Uterus (tissue), 2 donors: ENCODE data around the gene CD86.

Experiments
- POLR2A ChIP-seq, 2 donors: fragments of 450-650 bp; IDR thresholded peaks; one replicate each; pipeline ENCODE4 v1.6.1; 2016; ENCODE audit warnings: antibody characterized with exemption in 2 of 2, mild to moderate bottlenecking in 1 of 2, moderate library complexity in 1 of 2
- TF ChIP-seq, protein P1 (sequence below), 4 experiments: fragments of 200-600 bp in 2 of 4; fragments of 450-650 bp in 2 of 4; sonication (generic) in 2 of 4; IDR thresholded peaks; one replicate each; pipeline ENCODE4 v1.5.1; 2016 to 2019; ENCODE audit warnings: antibody characterized with exemption in 4 of 4, mild to moderate bottlenecking in 2 of 4, moderate library complexity in 1 of 4

DNA sequence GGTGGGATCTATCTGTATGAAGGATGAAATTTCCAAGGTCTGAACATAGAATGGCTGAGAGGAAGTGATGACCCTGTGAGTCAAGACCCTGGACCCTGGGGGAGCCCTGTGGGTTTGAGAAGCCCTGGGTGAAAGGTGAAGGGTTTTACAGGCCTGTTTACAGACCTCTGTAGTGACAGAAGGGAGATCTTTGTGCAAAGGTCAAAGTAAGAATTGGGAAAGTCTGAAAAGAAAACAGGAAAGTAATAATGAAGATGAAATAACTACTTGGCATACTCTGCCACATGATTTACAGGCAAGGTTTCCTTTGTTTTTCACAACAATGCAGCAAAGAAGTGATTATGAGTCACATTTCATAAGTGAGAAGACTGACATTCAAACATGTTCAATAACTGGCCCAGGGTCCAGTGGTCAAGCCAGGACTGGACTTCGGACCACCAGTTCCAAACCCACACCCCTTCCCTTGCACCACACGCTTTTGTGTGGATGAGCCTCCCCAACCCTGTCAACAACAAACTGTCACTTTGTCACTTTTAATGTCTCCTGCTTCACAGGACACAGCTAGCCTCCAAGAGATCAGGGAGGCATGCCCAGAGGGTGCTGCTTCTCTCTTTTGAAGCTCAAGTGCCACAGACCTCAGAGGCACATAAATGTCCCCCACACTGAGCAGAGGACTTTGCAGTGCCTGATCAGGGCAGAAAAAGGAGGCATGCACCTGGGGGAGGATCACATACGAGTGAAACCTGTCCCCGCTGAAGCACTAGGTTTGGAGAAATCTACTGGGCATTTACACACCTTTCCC is 21.5 kb downstream of the CD86 start:
- no peak for TF ChIP-seq POLR2A (IDR thresholded peaks at IDR 0.05)
- TF ChIP-seq, protein P1, sequence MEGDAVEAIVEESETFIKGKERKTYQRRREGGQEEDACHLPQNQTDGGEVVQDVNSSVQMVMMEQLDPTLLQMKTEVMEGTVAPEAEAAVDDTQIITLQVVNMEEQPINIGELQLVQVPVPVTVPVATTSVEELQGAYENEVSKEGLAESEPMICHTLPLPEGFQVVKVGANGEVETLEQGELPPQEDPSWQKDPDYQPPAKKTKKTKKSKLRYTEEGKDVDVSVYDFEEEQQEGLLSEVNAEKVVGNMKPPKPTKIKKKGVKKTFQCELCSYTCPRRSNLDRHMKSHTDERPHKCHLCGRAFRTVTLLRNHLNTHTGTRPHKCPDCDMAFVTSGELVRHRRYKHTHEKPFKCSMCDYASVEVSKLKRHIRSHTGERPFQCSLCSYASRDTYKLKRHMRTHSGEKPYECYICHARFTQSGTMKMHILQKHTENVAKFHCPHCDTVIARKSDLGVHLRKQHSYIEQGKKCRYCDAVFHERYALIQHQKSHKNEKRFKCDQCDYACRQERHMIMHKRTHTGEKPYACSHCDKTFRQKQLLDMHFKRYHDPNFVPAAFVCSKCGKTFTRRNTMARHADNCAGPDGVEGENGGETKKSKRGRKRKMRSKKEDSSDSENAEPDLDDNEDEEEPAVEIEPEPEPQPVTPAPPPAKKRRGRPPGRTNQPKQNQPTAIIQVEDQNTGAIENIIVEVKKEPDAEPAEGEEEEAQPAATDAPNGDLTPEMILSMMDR (IDR thresholded peaks at IDR 0.05): no peak
